OCI-LY7 (cell line): Measurements from ENCODE around the gene ZNF280A. TPM values are rescaled to one million over a fixed set of nuclear protein-coding genes. Genes with fewer than 3 reads are reported as not detected.

Source experiments
- BruUV-seq: library from RNA; stranded (reverse); fragments of 400-500 nt; replicated peaks from 2 replicates; lab custom pipeline; 2021; lab: Mats Ljungman, UMichigan
- CTCF ChIA-PET: fragments of 300-600 bp; sonication (Branson Sonifier 250); formaldehyde crosslinking; loops from one replicate; lab custom pipeline; 2022; ENCODE audit warnings: antibody characterized with exemption; ENCODE audit not compliant: unreplicated experiment; lab: Charles Lee
- POLR2A ChIA-PET: fragments of 300-600 bp; sonication (Branson Sonifier 250); formaldehyde crosslinking; loops from one replicate; lab custom pipeline; 2022; ENCODE audit warnings: antibody characterized with exemption; lab: Charles Lee
- DNase-seq: peaks from one replicate; pipeline ENCODE4 v3.0.0-alpha.2; 2015; ENCODE audit warnings: low spot score
- H2AFZ ChIP-seq: fragments of 200-600 bp; sonication (generic), shearing (Covaris generic); 2 replicates; pipeline ENCODE4 v1.6.1; 2014; ENCODE audit warnings: mild to moderate bottlenecking, antibody characterized with exemption, low read length, moderate library complexity
- H3K27ac ChIP-seq: fragments of 200-600 bp; sonication (generic); 2 replicates; pipeline ENCODE4 v1.5.1; 2014; ENCODE audit warnings: mixed run types, low read depth, mild to moderate bottlenecking, moderate library complexity, low read length, inconsistent platforms; ENCODE audit not compliant: poor library complexity, severe bottlenecking
- H3K36me3 ChIP-seq: fragments of 200-600 bp; sonication (generic); 2 replicates; pipeline ENCODE4 v1.6.1; 2014; ENCODE audit warnings: mild to moderate bottlenecking, antibody characterized with exemption, low read length, moderate library complexity, mixed read lengths; ENCODE audit not compliant: insufficient read depth
- H3K4me1 ChIP-seq: fragments of 200-600 bp; sonication (generic); 2 replicates; pipeline ENCODE4 v1.5.1; 2014; ENCODE audit warnings: mild to moderate bottlenecking, low read length; ENCODE audit not compliant: insufficient read depth, poor library complexity, severe bottlenecking
- H3K4me2 ChIP-seq: fragments of 200-600 bp; sonication (generic); 2 replicates; pipeline ENCODE4 v1.6.1; 2014; ENCODE audit warnings: mild to moderate bottlenecking, low read length
- H3K4me3 ChIP-seq: fragments of 200-600 bp; sonication (generic); 2 replicates; pipeline ENCODE4 v1.5.1; 2014; ENCODE audit warnings: mild to moderate bottlenecking, low read depth, low read length; ENCODE audit not compliant: poor library complexity, severe bottlenecking
- H3K79me2 ChIP-seq: fragments of 200-600 bp; sonication (generic); 2 replicates; pipeline ENCODE4 v1.6.1; 2016; ENCODE audit warnings: low read depth, mild to moderate bottlenecking, low read length, moderate library complexity, mixed read lengths; ENCODE audit not compliant: insufficient read depth
- H3K9me2 ChIP-seq: fragments of 200-600 bp; sonication (generic); 2 replicates; pipeline ENCODE4 v1.6.1; 2016; ENCODE audit warnings: mild to moderate bottlenecking, low read length, mixed read lengths; ENCODE audit not compliant: insufficient read depth
- H3K9me3 ChIP-seq: fragments of 200-600 bp; sonication (generic); 2 replicates; pipeline ENCODE4 v1.6.1; 2014; ENCODE audit warnings: mild to moderate bottlenecking, mixed run types, low read length, mixed read lengths
- H4K20me1 ChIP-seq: fragments of 200-600 bp; sonication (generic); 2 replicates; pipeline ENCODE4 v1.6.1; 2014; ENCODE audit warnings: mild to moderate bottlenecking, antibody characterized with exemption, low read length, moderate library complexity, mixed read lengths; ENCODE audit not compliant: insufficient read depth
- EZH2phosphoT487 ChIP-seq: fragments of 200-600 bp; sonication (generic); IDR thresholded peaks from 2 replicates; pipeline ENCODE4 v1.6.1; 2018; ENCODE audit warnings: low read depth, borderline replicate concordance, mild to moderate bottlenecking, mixed run types, antibody characterized with exemption, low read length, moderate library complexity, mixed read lengths
- intact Hi-C: fragments of 100-400 bp; cut with micrococcal nuclease; formaldehyde crosslinking; loops from one replicate; pipeline ENCODE4 v1.10.0; 2022; ENCODE audit not compliant: unreplicated experiment
- total RNA-seq, 2 experiments: library from RNA; depleted of rRNA in 1 of 2; stranded (reverse); fragments of >200 nt in 1 of 2; shearing (Covaris generic) in 1 of 2; gene quantifications; 2 replicates each; pipeline ENCODE4 v1.2.3, GENCODE V29; 2014 to 2022
- TF ChIP-seq, protein P1 (sequence below): fragments of 200-600 bp; sonication (generic); conservative IDR thresholded peaks from 2 replicates; pipeline ENCODE4 v1.5.1; 2014; ENCODE audit warnings: mild to moderate bottlenecking, antibody characterized with exemption, low read length, moderate library complexity, mixed read lengths

ZNF280A gene
- total RNA-seq, 2 experiments from 2014 or later: not detected

DNA sequence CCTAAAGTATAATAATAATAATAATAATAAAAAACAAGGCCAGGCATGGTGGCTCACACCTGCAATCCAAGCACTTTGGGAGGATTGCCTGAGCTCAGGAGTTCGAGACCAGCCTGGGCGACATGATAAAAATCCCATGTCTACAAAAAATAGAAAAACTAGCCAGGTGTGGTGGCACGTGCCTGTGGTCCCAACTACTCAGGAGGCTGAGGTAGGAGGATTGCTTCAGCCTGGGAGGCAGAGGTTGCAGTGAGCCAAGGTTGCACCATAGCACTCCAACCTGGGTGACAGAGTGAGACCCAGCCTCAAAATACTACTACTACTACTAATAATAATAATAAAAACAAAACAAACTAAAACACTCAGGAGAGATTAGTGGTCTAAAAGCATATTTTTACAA lies 15.6 kb upstream of the ZNF280A start:
- H3K9me2 ChIP-seq: no peaks in the 10 kb centered on the region
- no peak overlapping the region for H3K4me2 ChIP-seq
- POLR2A ChIA-PET: no interaction called here
- H3K4me3 ChIP-seq: no peak overlapping the region
- BruUV-seq: no TSS peak
- H3K27ac ChIP-seq: no peak overlapping the region
- H3K79me2 ChIP-seq: no peaks in the 10 kb centered on the region
- intact Hi-C loops: no loop called here
- TF ChIP-seq EZH2phosphoT487: no peak
- TF ChIP-seq, protein P1, sequence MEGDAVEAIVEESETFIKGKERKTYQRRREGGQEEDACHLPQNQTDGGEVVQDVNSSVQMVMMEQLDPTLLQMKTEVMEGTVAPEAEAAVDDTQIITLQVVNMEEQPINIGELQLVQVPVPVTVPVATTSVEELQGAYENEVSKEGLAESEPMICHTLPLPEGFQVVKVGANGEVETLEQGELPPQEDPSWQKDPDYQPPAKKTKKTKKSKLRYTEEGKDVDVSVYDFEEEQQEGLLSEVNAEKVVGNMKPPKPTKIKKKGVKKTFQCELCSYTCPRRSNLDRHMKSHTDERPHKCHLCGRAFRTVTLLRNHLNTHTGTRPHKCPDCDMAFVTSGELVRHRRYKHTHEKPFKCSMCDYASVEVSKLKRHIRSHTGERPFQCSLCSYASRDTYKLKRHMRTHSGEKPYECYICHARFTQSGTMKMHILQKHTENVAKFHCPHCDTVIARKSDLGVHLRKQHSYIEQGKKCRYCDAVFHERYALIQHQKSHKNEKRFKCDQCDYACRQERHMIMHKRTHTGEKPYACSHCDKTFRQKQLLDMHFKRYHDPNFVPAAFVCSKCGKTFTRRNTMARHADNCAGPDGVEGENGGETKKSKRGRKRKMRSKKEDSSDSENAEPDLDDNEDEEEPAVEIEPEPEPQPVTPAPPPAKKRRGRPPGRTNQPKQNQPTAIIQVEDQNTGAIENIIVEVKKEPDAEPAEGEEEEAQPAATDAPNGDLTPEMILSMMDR: no peak
- CTCF ChIA-PET: no interaction called here
- no peak overlapping the region for H2AFZ ChIP-seq
- H3K9me3 ChIP-seq: no peaks in the 10 kb centered on the region
- DNase-seq: no peak
- H4K20me1 ChIP-seq: no peaks in the 10 kb centered on the region
- no peaks in the 10 kb centered on the region for H3K36me3 ChIP-seq
- no peaks in the 10 kb centered on the region for H3K4me1 ChIP-seq

DNA sequence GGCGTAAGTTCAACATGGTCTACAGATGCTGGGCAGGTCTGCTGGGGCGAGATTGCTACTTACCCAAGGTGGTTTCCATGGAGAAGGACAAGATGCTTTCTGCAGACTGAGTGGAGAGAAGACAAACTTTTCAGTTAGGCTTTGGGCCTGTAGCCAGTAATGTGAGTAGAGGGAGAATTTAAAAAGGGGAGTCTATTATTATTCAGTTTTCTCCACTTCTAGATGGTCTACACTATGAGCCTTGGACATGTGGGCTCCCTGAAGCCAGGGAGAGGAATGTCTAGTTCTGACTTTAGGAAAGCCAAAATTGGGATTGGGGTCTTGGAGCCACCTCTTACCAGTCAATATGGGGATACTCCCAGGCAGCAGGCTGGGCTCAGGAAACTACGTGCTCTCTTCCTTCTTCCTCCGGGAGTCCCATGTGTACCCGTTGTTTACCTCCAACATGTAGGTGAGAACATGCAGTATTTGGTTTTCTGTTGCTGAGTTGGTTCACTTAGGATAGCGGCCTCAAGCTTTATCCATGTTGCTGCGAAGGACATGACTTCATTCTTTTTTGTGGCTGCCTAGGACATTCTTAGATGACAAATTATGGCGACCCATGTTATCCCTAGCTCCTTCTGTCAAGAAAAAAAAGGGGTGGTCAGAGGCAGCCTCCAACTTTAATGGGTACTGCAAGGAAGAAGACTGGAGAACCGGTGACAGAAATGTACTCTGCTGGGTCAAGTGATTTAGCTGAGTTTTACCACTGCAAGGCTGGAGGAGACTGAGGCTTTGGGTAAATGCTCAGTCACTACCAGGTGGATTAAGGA lies 14.7 kb upstream of the ZNF280A start:
- H4K20me1 ChIP-seq: no peaks in the 10 kb centered on the region
- H2AFZ ChIP-seq: no peak overlapping the region
- no peaks in the 10 kb centered on the region for H3K4me1 ChIP-seq
- no peaks in the 10 kb centered on the region for H3K36me3 ChIP-seq
- H3K79me2 ChIP-seq: no peaks in the 10 kb centered on the region
- H3K27ac ChIP-seq: no peak overlapping the region
- intact Hi-C loops: no loop called here
- H3K9me2 ChIP-seq: no peaks in the 10 kb centered on the region
- no peak for TF ChIP-seq EZH2phosphoT487
- TF ChIP-seq, protein P1: no peak
- BruUV-seq: no TSS peak
- CTCF ChIA-PET: no interaction called here
- POLR2A ChIA-PET: no interaction called here
- no peak for DNase-seq
- H3K9me3 ChIP-seq: no peaks in the 10 kb centered on the region
- no peak overlapping the region for H3K4me2 ChIP-seq
- H3K4me3 ChIP-seq: no peak overlapping the region

DNA sequence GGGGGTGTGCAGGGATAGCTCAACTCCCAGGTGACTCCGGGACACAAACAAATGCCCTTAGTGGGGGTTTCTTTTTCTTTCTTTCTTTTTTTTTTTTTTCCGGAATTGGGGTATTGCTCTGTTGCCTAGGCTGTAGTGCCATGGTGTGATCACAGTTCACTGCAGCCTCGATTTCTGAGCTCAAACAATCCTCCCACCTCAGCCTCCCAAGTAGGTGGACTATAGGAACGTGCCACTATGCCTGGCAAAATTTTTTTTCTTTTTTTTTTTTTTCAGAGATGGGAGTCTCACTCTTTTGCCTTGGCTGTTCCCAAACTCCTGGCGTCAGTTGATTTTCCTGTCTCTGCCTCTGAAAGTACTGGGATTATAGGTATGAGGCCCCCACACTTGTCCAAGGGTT lies 13.8 kb upstream of the ZNF280A start:
- no peaks in the 10 kb centered on the region for H3K9me2 ChIP-seq
- H3K27ac ChIP-seq: no peak overlapping the region
- H3K4me1 ChIP-seq: no peaks in the 10 kb centered on the region
- H3K79me2 ChIP-seq: no peaks in the 10 kb centered on the region
- H2AFZ ChIP-seq: no peak overlapping the region
- ChIA-PET POLR2A (interaction anchor here (0.6 kb wide), 1 partner anchor 43 kb away, joined by 4 read pairs; no protein-coding TSS in a partner anchor), CTCF (no interaction called here)
- no peak overlapping the region for H3K4me2 ChIP-seq
- no peaks in the 10 kb centered on the region for H4K20me1 ChIP-seq
- no TSS peak for BruUV-seq
- H3K36me3 ChIP-seq: no peaks in the 10 kb centered on the region
- no peak for DNase-seq
- H3K9me3 ChIP-seq: no peaks in the 10 kb centered on the region
- intact Hi-C loops: no loop called here
- TF ChIP-seq EZH2phosphoT487: no peak
- TF ChIP-seq, protein P1: no peak
- no peak overlapping the region for H3K4me3 ChIP-seq
